NCI-H2081 treated with DMSO at 0.1 percent for 48 hours (cell line): ENCODE results near the gene RWDD2A.

ENCODE experiments used
- DNase-seq: peaks from one replicate; lab custom pipeline; 2025; lab: John Stamatoyannopoulos, UW

RWDD2A gene

DNA sequence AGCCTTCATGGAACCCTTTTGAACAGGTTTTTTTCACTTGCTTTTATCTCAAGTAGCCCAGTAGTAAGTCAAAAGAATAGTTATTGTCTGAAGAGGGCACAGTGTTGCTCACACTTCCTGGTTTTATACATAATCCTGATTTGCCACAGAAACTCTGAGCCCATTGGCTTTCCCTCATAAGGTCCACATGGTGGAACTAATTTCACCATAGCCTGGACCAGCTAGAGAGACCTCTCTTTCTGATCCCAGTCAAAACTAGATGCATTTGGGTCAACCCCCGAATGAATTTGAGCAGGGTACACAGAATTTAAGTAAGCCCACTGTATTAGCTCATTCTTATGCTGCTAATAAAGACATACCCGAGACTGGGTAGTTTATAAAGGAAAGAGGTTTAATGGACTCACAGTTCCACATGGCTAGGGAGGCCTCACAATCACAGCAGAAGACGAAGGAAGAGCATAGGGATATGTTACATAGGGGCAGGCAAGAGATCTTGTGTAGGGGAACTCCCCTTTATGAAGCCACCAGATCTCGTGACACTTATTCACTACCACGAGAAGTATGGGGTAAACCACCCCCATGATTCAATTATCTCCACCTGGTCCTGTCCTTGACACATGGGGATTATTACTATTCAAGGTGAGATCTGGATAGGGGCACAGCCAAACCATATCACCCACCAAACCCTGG lies 6.2 kb downstream of the RWDD2A start:
- DNase-seq = no peak

DNA sequence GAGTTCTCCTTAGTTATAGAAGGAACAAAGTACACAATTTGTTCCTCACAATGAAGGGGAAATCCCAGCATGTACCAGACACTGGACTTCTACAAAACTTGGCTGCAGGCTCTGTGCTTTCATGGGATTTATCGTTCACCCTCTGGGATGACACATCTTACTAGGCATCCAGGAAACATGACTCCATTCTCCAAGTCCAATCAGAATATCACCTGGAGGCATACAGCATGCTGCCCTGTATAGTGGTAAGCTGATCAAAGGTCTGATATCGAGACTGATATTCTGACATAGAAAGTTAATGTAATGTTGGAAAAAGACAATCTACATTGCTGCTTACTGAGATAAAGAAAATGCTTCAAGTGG lies 6.7 kb downstream of the RWDD2A start:
- no peak for DNase-seq

DNA sequence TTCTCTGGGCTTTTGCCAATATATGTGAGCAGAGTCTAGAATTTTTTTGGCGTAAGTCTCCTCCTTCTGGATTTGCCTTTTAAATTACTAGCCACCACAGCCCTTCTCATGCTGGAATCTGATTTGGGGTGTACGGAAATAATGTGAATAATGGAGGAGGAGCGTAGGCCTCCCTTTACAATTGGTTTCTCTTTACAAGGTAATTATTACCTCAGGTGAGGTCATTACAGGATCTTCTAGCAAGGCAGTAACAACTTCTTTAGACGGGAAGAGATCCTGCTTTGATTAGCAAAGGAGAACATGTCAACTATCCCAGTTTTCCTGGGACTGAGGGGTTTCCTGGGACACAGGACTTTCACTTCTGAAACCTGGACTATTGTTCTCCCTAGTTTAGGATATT lies 8.9 kb downstream of the RWDD2A start:
- no peak for DNase-seq

DNA sequence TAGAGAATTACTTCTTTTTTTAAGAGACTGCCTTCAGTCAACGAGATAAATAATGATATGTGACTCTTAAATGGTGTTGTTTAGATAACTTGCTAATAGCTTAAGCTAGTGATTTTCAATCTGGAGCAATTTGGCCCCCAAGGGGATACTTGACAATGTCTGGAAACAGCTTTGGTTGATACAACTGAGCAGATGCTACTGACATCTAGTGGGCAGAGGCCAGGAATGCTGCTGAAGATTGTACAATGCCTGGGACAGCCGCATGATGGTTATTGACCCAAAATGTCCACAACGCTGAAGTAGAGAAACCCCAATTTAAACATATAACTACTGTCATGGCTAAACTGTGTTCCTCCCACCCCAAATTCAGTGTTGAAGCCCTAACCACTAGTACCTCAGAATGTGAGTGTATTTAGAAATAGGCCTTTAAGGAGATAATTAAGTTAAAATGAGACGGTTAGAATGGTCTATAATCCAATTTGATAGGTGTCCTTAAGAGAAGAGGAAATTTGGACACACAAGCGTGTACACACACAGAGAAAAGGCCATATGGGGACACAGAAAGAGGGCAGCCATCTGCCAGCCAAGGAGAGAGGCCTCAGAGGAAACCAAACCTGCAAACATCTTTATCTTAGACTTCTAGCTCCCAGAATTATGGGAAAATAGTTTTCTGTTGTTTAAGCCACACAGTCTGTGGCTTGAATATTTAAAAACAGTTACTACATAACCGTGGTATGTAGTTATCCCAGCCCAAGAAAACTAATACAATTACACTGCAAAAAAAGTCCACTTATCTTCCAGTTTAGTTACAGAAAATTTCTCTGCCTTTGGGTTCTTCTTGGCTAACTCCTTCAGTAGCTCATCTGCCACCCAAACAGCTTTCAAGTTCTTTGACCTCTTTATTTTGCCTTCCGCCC lies 22.2 kb downstream of the RWDD2A start:
- peak; percentile 31 for DNase-seq

DNA sequence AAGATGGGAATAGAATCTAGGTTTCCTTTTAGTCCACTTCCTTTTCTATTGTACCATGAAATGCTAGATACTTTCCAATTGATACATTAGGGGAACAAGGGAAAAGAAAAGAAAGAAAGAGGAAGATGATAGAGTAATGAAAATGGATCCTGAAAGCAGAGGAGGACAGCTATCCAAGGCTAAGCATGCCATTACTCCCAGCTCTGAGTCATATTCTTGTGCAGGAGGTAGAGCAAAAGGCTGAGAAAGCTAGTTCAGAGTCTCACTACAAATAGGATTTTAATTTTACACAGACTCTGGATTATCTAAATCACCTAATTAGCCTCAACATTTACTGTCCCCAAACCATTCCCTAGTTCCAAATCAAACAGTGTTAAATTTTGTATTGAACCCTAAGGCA lies 23.6 kb downstream of the RWDD2A start:
- DNase-seq = no peak

DNA sequence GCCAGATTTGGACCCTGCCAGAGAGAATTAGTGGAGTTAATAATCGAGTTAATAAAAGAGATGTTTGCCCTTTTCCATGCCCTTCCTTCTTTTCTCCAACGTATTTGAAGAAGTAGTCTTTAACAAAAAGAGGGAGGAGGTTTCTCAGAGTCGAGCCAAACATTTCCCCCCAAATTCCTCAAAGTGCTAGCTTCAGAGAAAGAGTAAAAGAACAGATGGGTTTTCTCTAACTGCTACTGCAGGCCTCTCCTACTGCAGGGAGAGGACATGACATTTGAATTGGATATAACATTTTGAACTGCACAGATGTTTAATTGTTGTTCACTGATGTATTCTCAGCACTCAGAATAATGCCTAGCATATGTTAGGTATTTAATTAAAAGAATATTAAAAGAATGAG lies 25.5 kb downstream of the RWDD2A start:
- DNase-seq = no peak

DNA sequence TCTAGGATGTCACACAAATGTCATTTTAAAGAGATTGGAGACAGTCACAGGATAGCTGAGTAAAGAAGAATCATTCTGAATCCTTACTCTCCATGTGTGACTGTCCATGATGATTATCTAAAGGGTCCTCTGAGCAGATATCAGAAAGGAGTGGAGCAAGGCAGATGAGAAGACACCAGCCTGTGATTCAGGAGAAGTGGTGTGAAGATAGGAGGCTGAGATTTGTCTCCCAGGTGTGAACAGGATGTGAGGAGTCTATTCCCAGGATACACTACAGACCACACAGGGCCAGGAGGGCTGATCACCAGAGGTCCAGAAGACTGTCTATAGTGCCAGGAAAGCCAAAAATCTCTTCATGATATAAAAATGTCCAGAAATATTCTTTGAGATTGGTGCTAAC lies 27.0 kb downstream of the RWDD2A start:
- DNase-seq = no peak

DNA sequence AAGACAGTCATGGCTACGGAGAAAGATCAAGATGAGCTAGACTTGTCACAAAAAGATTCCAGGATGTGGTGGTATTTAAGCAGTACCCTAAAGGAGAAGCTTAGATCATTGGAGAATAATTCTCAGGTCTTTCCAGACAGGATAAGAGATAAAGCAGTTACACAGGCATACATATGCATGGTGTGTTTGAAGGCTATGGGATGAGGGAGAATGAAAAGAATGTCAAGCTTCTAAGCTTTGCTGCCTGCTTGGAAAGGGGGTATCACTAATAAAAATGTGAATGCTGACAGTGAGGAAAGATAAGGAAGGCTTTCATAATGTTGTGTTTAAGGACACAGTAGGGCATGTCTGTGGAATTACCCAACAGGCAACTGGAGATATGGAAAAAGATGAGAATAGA lies 28.1 kb downstream of the RWDD2A start:
- no peak for DNase-seq

DNA sequence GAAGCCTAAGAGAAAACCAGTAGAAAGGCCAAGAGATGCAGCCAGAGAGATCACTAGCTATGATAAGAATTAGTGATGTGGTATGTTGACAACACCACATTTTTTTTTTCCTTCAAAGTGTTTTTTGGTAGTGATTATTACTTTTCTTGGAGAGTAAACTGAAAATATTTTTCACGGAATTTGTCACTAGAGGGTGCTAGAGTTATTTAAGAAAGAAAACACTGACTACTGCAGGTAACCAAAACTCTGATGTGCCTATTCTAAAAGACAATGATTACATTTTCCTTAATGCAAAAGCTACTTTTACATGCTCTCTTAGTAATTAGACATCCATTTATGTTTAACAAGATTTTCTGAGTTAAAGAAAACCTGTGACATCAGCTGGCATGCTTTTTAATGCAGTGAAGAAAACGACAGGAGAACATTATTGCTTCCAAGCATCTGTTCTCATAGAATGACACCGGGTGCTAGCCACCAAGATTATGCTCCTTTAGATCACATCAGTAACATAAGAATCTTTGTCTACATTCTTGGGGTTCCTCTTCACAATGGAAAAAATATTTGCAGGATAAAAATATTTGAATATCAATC lies 28.8 kb downstream of the RWDD2A start:
- DNase-seq = peak; percentile 9

DNA sequence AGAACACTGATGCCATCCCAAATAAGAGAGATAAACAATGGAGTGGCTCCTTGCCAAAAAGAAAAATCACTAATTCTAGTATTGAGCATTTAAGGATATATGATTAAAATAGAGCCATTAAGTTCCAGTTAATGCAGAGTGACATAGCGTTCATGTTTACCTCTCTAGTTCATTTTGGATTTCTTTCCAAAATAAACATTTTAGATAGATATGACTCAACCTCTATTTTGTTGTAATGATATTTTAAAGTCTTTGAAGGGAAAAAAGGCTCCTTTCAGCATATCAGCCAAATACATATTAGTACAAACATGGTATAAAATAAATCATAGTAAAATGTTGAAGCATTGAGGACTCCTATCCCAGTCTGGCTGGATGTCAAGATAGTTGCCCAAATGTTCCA lies 33.4 kb downstream of the RWDD2A start:
- DNase-seq = no peak

DNA sequence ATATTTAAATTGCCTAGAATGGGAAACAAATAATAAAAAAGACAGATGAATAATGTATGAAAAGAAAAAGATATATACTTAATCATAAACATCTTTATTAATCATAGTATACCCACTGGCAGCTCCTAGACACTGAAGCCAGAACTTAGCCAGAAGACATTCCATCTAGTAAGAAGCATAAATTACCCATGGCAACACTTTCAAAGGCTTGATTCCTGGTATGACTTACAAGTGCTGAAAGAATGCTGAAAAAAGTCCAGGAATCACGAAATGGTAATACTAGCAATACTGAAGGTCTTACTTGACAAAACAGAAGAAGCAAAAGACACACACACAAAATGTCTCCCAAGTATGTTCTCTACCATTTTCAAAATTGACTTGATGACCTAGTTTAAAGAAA lies 38.0 kb downstream of the RWDD2A start:
- DNase-seq = no peak

DNA sequence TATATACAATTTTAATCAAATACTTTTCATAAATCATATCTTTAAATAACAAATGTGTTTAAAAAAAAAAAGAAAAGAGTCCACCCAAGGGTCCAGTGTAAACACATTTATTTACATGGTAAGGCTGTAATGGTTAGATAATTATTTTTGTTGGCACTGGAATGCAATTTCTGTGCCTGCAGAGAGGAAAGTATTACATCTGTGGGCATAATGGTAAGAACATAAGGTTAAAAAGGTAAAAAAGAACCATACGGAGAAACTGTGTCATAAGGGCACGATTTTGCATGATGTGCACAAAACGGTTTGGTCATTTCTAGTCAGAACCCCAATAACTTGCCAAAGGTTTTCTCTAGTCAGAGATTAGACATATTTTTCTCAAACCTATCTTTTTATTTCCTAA lies 54.3 kb downstream of the RWDD2A start:
- no peak for DNase-seq
